K562 (cell line): ENCODE measurements around the gene NUP210. TPM values are rescaled to one million over a fixed set of nuclear protein-coding genes. Genes with fewer than 3 reads are reported as not detected.

ENCODE experiments used
- CBFA2T3 ChIP-seq: fragments of 450-650 bp; IDR thresholded peaks from 2 replicates; pipeline ENCODE4 v1.6.1; 2017
- E2F5 ChIP-seq: sonication (generic); formaldehyde crosslinking; IDR thresholded peaks from 2 replicates; pipeline ENCODE4 v1.8.0; 2022; ENCODE audit warnings: mild to moderate bottlenecking, missing genetic modification reagents
- ESRRA ChIP-seq: fragments of 450-650 bp; IDR thresholded peaks from 2 replicates; pipeline ENCODE4 v1.6.1; 2014; ENCODE audit warnings: low read depth, mild to moderate bottlenecking, moderate library complexity, borderline replicate concordance
- FOXM1 ChIP-seq, 2 experiments: fragments of 450-650 bp in 1 of 2; sonication (generic) in 1 of 2; formaldehyde crosslinking in 1 of 2; IDR thresholded peaks; 2 replicates each; pipeline versions ENCODE4 v1.6.1 to v1.9.0; 2017 to 2022; ENCODE audit warnings: low read depth in 2 of 2, mild to moderate bottlenecking in 2 of 2, missing genetic modification reagents in 1 of 2, moderate library complexity in 1 of 2
- HNRNPUL1 ChIP-seq: fragments of 200-400 bp; formaldehyde crosslinking; IDR thresholded peaks from 2 replicates; pipeline ENCODE4 v1.6.1; 2017; ENCODE audit warnings: low read length
- JUNB ChIP-seq: fragments of 450-650 bp; formaldehyde crosslinking; conservative IDR thresholded peaks from 2 replicates; pipeline ENCODE4 v1.4.0; 2020; ENCODE audit warnings: mild to moderate bottlenecking
- KAT7 ChIP-seq: sonication (generic); formaldehyde crosslinking; IDR thresholded peaks from 2 replicates; pipeline ENCODE4 v1.8.0; 2022; ENCODE audit warnings: missing genetic modification reagents, mild to moderate bottlenecking, borderline replicate concordance
- KLF1 ChIP-seq: fragments of 450-650 bp; IDR thresholded peaks from 2 replicates; pipeline ENCODE4 v1.6.1; 2016; ENCODE audit warnings: missing genetic modification characterization, missing compliant biosample characterization
- NEUROD1 ChIP-seq: fragments of 150-350 bp; IDR thresholded peaks from 2 replicates; pipeline ENCODE4 v1.6.1; 2014; ENCODE audit warnings: borderline replicate concordance, low read length, low read depth; ENCODE audit not compliant: partially characterized antibody
- NR1H2 ChIP-seq: sonication (generic); formaldehyde crosslinking; IDR thresholded peaks from 2 replicates; pipeline ENCODE4 v1.4.0; 2020; ENCODE audit warnings: mild to moderate bottlenecking, missing genetic modification reagents
- NR4A1 ChIP-seq, 2 experiments: fragments of 250-450 bp in 1 of 2; fragments of 450-650 bp in 1 of 2; sonication (Bioruptor Pico) in 1 of 2; IDR thresholded peaks; 2 replicates each; pipeline versions ENCODE4 v1.4.0 to v1.6.1; 2016 to 2020; ENCODE audit warnings: mild to moderate bottlenecking in 2 of 2, missing compliant biosample characterization in 1 of 2, missing genetic modification characterization in 1 of 2, moderate library complexity in 1 of 2
- PHF20 ChIP-seq: fragments of 450-650 bp; IDR thresholded peaks from 2 replicates; pipeline ENCODE4 v1.6.1; 2018; ENCODE audit not compliant: partially characterized antibody
- PYGO2 ChIP-seq: fragments of 450-650 bp; IDR thresholded peaks from 2 replicates; pipeline ENCODE4 v1.6.1; 2016; ENCODE audit warnings: mild to moderate bottlenecking, missing genetic modification characterization, moderate library complexity, missing compliant biosample characterization
- RHOXF2B ChIP-seq: fragments of 250-450 bp; sonication (Bioruptor Pico); conservative IDR thresholded peaks from 2 replicates; pipeline ENCODE4 v1.5.1; 2021
- ZBTB26 ChIP-seq: fragments of 450-650 bp; formaldehyde crosslinking; IDR thresholded peaks from 2 replicates; pipeline ENCODE4 v1.4.0; 2022; ENCODE audit warnings: missing genetic modification characterization
- ZNF23 ChIP-seq: fragments of 250-450 bp; sonication (Bioruptor Pico); IDR thresholded peaks from 2 replicates; pipeline ENCODE4 v1.4.0; 2020; ENCODE audit warnings: mild to moderate bottlenecking
- ZNF76 ChIP-seq: fragments of 250-450 bp; sonication (Bioruptor Pico); IDR thresholded peaks from 2 replicates; pipeline ENCODE4 v1.4.0; 2020; ENCODE audit warnings: mild to moderate bottlenecking, moderate library complexity, borderline replicate concordance
- ZZZ3 ChIP-seq: fragments of 450-650 bp; IDR thresholded peaks from 2 replicates; pipeline ENCODE4 v1.6.1; 2016; ENCODE audit warnings: antibody characterized with exemption, mild to moderate bottlenecking, moderate library complexity
- polyA plus RNA-seq, 8 experiments: library from polyadenylated mRNA; depleted of rRNA in 4 of 8; stranded (reverse) in 5 of 8; unstranded in 3 of 8; fragments of >200 nt; fragmentation: Nextera tagmentation in 2 of 8; fragmentation: Illumina TruSeq in 1 of 8; extraction: Ambion mirVana in 2 of 8; extraction: Trizol in 1 of 8; gene quantifications; 2 replicates each; pipeline versions ENCODE4 v1.2.1 to v1.2.3, GENCODE V29; 2011 to 2014; ENCODE audit warnings: inconsistent platforms in 1 of 8, missing spikeins in 1 of 8
- total RNA-seq, 7 experiments: library from RNA; depleted of rRNA in 6 of 7; stranded (reverse); fragments of >200 nt in 6 of 7; fragmentation: Illumina TruSeq in 2 of 7; extraction: Trizol in 2 of 7; gene quantifications; 2 replicates each; pipeline versions ENCODE4 v1.2.1 to v1.2.3, GENCODE V29; 2011 to 2021; ENCODE audit warnings: low replicate concordance in 1 of 7
- TF ChIP-seq, protein P1 (sequence below), 2 experiments: fragments of 450-650 bp; IDR thresholded peaks; 2 replicates each; pipeline ENCODE4 v1.6.1; 2018; ENCODE audit warnings: mild to moderate bottlenecking in 2 of 2, low read depth in 1 of 2; ENCODE audit not compliant: partially characterized antibody in 2 of 2
- TF ChIP-seq, protein P2 (sequence below): fragments of 250-450 bp; sonication (Bioruptor Pico); IDR thresholded peaks from 2 replicates; pipeline ENCODE4 v1.5.0; 2021

Gene NUP210
- total and polyA plus RNA-seq, 9 of the 15 experiments (the other 6 are each of a cell fraction or from before 2014, with no cell fraction given) = 1.2 to 138 (median 44.0) TPM

DNA sequence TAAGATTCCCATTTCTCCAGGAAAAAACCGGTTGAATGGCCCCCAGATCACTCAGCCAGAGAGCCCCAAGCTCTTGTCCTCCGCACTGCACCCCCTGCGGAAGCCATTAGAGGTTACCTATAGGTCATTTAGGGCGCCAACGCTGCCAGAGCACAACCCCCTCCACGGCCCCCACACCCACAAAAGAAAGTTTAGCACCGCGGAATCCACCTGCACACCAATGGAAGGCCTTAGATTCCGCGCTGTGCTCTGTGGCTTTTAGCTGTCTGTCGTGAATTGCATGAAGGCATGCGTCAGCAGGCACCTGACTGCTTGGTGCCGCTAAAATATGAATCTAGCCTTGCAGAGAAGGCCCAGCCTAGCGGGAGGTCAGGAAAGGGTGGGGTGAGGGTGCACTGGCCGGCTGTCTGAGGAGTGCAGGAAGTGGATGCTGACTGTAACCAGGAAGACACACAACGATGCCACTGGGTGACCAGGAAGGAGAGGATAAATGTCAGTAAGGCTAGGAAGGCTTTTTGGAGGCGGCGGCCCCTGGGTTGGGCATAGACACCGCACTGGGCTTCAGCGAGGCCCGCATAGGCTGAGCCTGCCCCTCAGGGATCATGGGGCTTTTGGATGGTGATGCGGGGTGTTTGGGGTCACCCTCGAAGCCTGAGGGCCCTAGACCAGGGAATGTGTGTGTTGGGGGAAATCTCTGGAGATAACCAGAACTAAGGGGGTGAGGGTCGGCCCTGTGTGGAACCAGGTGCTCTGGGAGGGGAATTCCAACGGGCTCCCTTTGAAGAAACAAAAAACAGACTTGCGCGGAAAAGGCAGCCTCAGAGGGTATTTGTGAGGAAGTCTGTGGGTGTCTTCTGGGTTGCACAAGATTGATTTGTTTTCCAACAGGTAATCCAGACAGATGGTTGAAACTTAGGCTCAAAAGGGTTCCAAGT lies 976 bp upstream of the NUP210 start (continued):
- TF ChIP-seq E2F5 (0 out of 2 replicates have a peak, but pooled peaks have one; percentile 55), HNRNPUL1 (no peak), FOXM1 (IDR thresholded peaks at IDR 0.05; ENCODE audit: low read depth) (no peak), FOXM1 (CRISPR knock-in tag; IDR thresholded peaks at IDR 0.05; ENCODE audit: low read depth) (no peak), PHF20 (no peak), PYGO2 (tag) (no peak), KAT7 (0 out of 2 replicates have a peak, but pooled peaks have one; percentile 47), ZNF76 (CRISPR knock-in tag) (no peak), JUNB (CRISPR knock-in tag) (no peak), NEUROD1 (peak; percentile 39), RHOXF2B (no peak), NR4A1 (CRISPR knock-in tag; IDR thresholded peaks at IDR 0.05) (no peak), NR4A1 (tag; IDR thresholded peaks at IDR 0.05) (peak; percentile 85; the same call in 1 of the 2 replicates), KLF1 (no peak), ZZZ3 (no peak), ESRRA (peak; percentile 80), ZBTB26 (no peak), ZNF23 (CRISPR knock-in tag) (no peak), CBFA2T3 (peak; percentile 38; the same call in 1 of the 2 replicates), NR1H2 (CRISPR knock-in tag) (no peak)
- TF ChIP-seq, protein P1, sequence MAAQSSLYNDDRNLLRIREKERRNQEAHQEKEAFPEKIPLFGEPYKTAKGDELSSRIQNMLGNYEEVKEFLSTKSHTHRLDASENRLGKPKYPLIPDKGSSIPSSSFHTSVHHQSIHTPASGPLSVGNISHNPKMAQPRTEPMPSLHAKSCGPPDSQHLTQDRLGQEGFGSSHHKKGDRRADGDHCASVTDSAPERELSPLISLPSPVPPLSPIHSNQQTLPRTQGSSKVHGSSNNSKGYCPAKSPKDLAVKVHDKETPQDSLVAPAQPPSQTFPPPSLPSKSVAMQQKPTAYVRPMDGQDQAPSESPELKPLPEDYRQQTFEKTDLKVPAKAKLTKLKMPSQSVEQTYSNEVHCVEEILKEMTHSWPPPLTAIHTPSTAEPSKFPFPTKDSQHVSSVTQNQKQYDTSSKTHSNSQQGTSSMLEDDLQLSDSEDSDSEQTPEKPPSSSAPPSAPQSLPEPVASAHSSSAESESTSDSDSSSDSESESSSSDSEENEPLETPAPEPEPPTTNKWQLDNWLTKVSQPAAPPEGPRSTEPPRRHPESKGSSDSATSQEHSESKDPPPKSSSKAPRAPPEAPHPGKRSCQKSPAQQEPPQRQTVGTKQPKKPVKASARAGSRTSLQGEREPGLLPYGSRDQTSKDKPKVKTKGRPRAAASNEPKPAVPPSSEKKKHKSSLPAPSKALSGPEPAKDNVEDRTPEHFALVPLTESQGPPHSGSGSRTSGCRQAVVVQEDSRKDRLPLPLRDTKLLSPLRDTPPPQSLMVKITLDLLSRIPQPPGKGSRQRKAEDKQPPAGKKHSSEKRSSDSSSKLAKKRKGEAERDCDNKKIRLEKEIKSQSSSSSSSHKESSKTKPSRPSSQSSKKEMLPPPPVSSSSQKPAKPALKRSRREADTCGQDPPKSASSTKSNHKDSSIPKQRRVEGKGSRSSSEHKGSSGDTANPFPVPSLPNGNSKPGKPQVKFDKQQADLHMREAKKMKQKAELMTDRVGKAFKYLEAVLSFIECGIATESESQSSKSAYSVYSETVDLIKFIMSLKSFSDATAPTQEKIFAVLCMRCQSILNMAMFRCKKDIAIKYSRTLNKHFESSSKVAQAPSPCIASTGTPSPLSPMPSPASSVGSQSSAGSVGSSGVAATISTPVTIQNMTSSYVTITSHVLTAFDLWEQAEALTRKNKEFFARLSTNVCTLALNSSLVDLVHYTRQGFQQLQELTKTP (IDR thresholded peaks at IDR 0.05; ENCODE audit: low read depth in 1 of 2, partially characterized antibody in 2 of 2) = peak in 1 of 2 experiments; percentile 58
- TF ChIP-seq, protein P2, sequence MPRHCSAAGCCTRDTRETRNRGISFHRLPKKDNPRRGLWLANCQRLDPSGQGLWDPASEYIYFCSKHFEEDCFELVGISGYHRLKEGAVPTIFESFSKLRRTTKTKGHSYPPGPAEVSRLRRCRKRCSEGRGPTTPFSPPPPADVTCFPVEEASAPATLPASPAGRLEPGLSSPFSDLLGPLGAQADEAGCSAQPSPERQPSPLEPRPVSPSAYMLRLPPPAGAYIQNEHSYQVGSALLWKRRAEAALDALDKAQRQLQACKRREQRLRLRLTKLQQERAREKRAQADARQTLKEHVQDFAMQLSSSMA (CRISPR knock-in tag) = no peak
